ENCODE measurements around the gene ANKRD66.

The ANKRD66 gene

GRCh38 chr6:46733341-46733801 is 13.4 kb upstream of the ANKRD66 start:
- TF ChIP-seq REST (IDR thresholded peaks at IDR 0.05; ENCODE audit: insufficient read depth in 1 of 2, low read depth in 2 of 2, low read length in 2 of 2): no peak
- no peak for TF ChIP-seq POLR2AphosphoS5 (IDR thresholded peaks at IDR 0.05; ENCODE audit: low read depth, low read length)

GRCh38 chr6:46734867-46735719 is 11.6 kb upstream of the ANKRD66 start, which contains the start of gene PLA2G7:
Gene PLA2G7 (minus strand): TSS chr6:46735375. CDS start chr6:46722891, 12,484 bp downstream.
- TF ChIP-seq TAF1 (IDR thresholded peaks at IDR 0.05; ENCODE audit: borderline replicate concordance, insufficient read depth, low read length) (no peak), FOXP2 (optimal IDR thresholded peaks at IDR 0.05; ENCODE audit: borderline replicate concordance, extremely low read depth, extremely low read length, insufficient read depth) (no peak), SIN3A (IDR thresholded peaks at IDR 0.05; ENCODE audit: borderline replicate concordance, insufficient read depth, low read length) (no peak), POLR2AphosphoS5 (IDR thresholded peaks at IDR 0.05; ENCODE audit: low read depth, low read length) (no peak), REST (IDR thresholded peaks at IDR 0.05; ENCODE audit: insufficient read depth in 1 of 2, low read depth in 2 of 2, low read length in 2 of 2) (no peak)

- TF ChIP-seq SIN3A (IDR thresholded peaks at IDR 0.05; ENCODE audit: borderline replicate concordance, insufficient read depth, low read length) (no peak), FOXP2 (optimal IDR thresholded peaks at IDR 0.05; ENCODE audit: borderline replicate concordance, extremely low read depth, extremely low read length, insufficient read depth) (no peak), TAF1 (IDR thresholded peaks at IDR 0.05; ENCODE audit: borderline replicate concordance, insufficient read depth, low read length) (no peak), POLR2AphosphoS5 (IDR thresholded peaks at IDR 0.05; ENCODE audit: low read depth, low read length) (no peak), REST (IDR thresholded peaks at IDR 0.05; ENCODE audit: insufficient read depth in 1 of 2, low read depth in 2 of 2, low read length in 2 of 2) (no peak)
These were observed 11.1 kb upstream of the ANKRD66 start for GRCh38 chr6:46735720-46736031.

- TF ChIP-seq SIN3A (IDR thresholded peaks at IDR 0.05; ENCODE audit: borderline replicate concordance, insufficient read depth, low read length) (no peak), TAF1 (IDR thresholded peaks at IDR 0.05; ENCODE audit: borderline replicate concordance, insufficient read depth, low read length) (no peak), REST (IDR thresholded peaks at IDR 0.05; ENCODE audit: insufficient read depth in 1 of 2, low read depth in 2 of 2, low read length in 2 of 2) (no peak), POLR2AphosphoS5 (IDR thresholded peaks at IDR 0.05; ENCODE audit: low read depth, low read length) (no peak), FOXP2 (optimal IDR thresholded peaks at IDR 0.05; ENCODE audit: borderline replicate concordance, extremely low read depth, extremely low read length, insufficient read depth) (no peak)
These were observed 9.8 kb upstream of the ANKRD66 start for GRCh38 chr6:46736906-46737305.
